NCI-H460 (cell line): ENCODE data around the gene METTL1. TPM values are rescaled to one million over a fixed set of nuclear protein-coding genes. Genes with fewer than 3 reads are reported as not detected.
A peak's percentile ranks its signal among the peaks of the same experiment; 100 is the strongest.
"Not testable (repeated sequence)": the region's sequence is repeated elsewhere in the genome, so short reads cannot be mapped to it uniquely, and the experiment has no call there.

Source experiments
- DNase-seq: peaks from one replicate; pipeline ENCODE4 v3.0.0-alpha.2; 2016; ENCODE audit warnings: low read depth; ENCODE audit errors: extremely low read depth
- polyA plus RNA-seq: library from polyadenylated mRNA; depleted of rRNA; stranded (reverse); fragments of >200 nt; gene quantifications from 2 replicates; pipeline ENCODE4 v1.2.3, GENCODE V29; 2014; cell fraction: nucleus; rRNA removed
- total RNA-seq: library from RNA; depleted of rRNA; stranded (reverse); fragments of >200 nt; shearing (Covaris generic); gene quantifications from 2 replicates; pipeline ENCODE4 v1.2.3, GENCODE V29; 2014; rRNA removed

METTL1 gene
- 14.2 and 23.3 TPM in 2 replicates for total RNA-seq
- polyA plus RNA-seq: 13.9 and 18.0 TPM in 2 replicates

GRCh38 chr12:57771873-57772428, at the start of gene METTL1:
TSS of gene METTL1 (minus strand) at chr12:57772105. CDS start at chr12:57772083, 22 bp downstream.
- DNase-seq: peak; percentile 97

- DNase-seq: not testable (repeated sequence)
Measured at GRCh38 chr12:57821015-57821414, 49.1 kb upstream of the METTL1 start.

GRCh38 chr12:57820119-57820518, 48.2 kb upstream of the METTL1 start:
- DNase-seq: not testable (repeated sequence)

- DNase-seq: not testable (repeated sequence)
Measured at GRCh38 chr12:57817990-57818331, 46.1 kb upstream of the METTL1 start.

GRCh38 chr12:57817261-57817989, 45.5 kb upstream of the METTL1 start:
- DNase-seq: no peak

GRCh38 chr12:57816855-57817151, 44.9 kb upstream of the METTL1 start:
- DNase-seq: no peak

GRCh38 chr12:57816001-57816854, 44.3 kb upstream of the METTL1 start:
- DNase-seq: no peak

GRCh38 chr12:57815177-57816000, 43.5 kb upstream of the METTL1 start:
- no peak for DNase-seq

- no peak for DNase-seq
Measured at GRCh38 chr12:57813971-57814772, 42.3 kb upstream of the METTL1 start.

GRCh38 chr12:57813111-57813970, 41.4 kb upstream of the METTL1 start:
- no peak for DNase-seq

- no peak for DNase-seq
Measured at GRCh38 chr12:57811028-57811755, 39.3 kb upstream of the METTL1 start.

GRCh38 chr12:57810450-57810849, 38.5 kb upstream of the METTL1 start:
- DNase-seq: no peak

GRCh38 chr12:57809425-57809824, 37.5 kb upstream of the METTL1 start:
- no peak for DNase-seq

GRCh38 chr12:57808351-57808750, 36.4 kb upstream of the METTL1 start:
- DNase-seq: no peak

GRCh38 chr12:57807285-57807684, 35.4 kb upstream of the METTL1 start:
- no peak for DNase-seq

GRCh38 chr12:57806677-57807076, 34.8 kb upstream of the METTL1 start:
- DNase-seq: no peak

GRCh38 chr12:57803319-57803893, 31.5 kb upstream of the METTL1 start:
- DNase-seq: peak; percentile 13

- DNase-seq: no peak
Measured at GRCh38 chr12:57802607-57803006, 30.7 kb upstream of the METTL1 start.
